H1 (cell line): Measurements from ENCODE around the gene CPXM1. TPM values are rescaled to one million over a fixed set of nuclear protein-coding genes. Genes with fewer than 3 reads are reported as not detected.

ENCODE experiments used
- CTCF ChIA-PET: fragments of 300-600 bp; sonication (Branson Sonifier 250); formaldehyde crosslinking; loops from one replicate; lab custom pipeline; 2021; ENCODE audit not compliant: partially characterized antibody; lab: Charles Lee
- POLR2A ChIA-PET: fragments of 300-600 bp; sonication (Branson Sonifier 250); formaldehyde crosslinking; loops from one replicate; lab custom pipeline; 2021; ENCODE audit warnings: inconsistent platforms; ENCODE audit not compliant: partially characterized antibody; lab: Charles Lee
- DNase-seq, 2 experiments: peaks; one replicate each; pipeline versions ENCODE4 v3.0.0 to v3.0.0-alpha.2; 2010 to 2022; ENCODE audit warnings: low spot score in 2 of 2, low read depth in 1 of 2, mixed read lengths in 1 of 2
- FAIRE-seq: peaks from 2 replicates; lab custom pipeline; 2011; peaks lifted over from hg19 to GRCh38; lab: Jason Lieb, UNC
- H2AFZ ChIP-seq: 2 replicates; pipeline ENCODE4 v1.8.1; 2012; ENCODE audit warnings: low read length, inconsistent platforms
- H2AK5ac ChIP-seq: 2 replicates; pipeline ENCODE4 v1.6.1; 2013; ENCODE audit warnings: low read depth, low read length
- H2BK120ac ChIP-seq: replicated peaks from 2 replicates; pipeline ENCODE3; 2013; ENCODE audit warnings: low read depth, low read length, inconsistent platforms
- H2BK12ac ChIP-seq: 2 replicates; pipeline ENCODE4 v1.6.1; 2013; ENCODE audit warnings: low read depth, low read length
- H2BK15ac ChIP-seq: 2 replicates; pipeline ENCODE4 v1.6.1; 2013; ENCODE audit warnings: low read length
- H2BK20ac ChIP-seq: 2 replicates; pipeline ENCODE4 v1.6.1; 2013; ENCODE audit warnings: low read length
- H2BK5ac ChIP-seq: 2 replicates; pipeline ENCODE4 v1.6.1; 2013; ENCODE audit warnings: low read depth, low read length
- H3K14ac ChIP-seq: 2 replicates; pipeline ENCODE4 v1.6.1; 2013; ENCODE audit warnings: inconsistent platforms; ENCODE audit not compliant: insufficient read length
- H3K18ac ChIP-seq: 2 replicates; pipeline ENCODE4 v1.6.1; 2013; ENCODE audit warnings: low read length; ENCODE audit errors: extremely low read depth
- H3K23ac ChIP-seq: 2 replicates; pipeline ENCODE4 v1.6.1; 2013; ENCODE audit warnings: inconsistent platforms; ENCODE audit not compliant: insufficient read length
- H3K23me2 ChIP-seq: 2 replicates; pipeline ENCODE4 v1.6.1; 2013; ENCODE audit warnings: low read depth, low read length
- H3K27ac ChIP-seq: 2 replicates; pipeline ENCODE4 v1.6.1; 2011; ENCODE audit warnings: low read depth, low read length, inconsistent platforms
- H3K27me3 ChIP-seq, 4 experiments: replicated peaks in 1 of 4; 1 replicate in 1 of 4; 2 replicates in 3 of 4; pipeline versions ENCODE4 v1.6.1 to v1.8.1; 2011 to 2013; ENCODE audit warnings: low read length in 3 of 4, mild to moderate bottlenecking in 3 of 4, inconsistent platforms in 2 of 4, mixed read lengths in 2 of 4, moderate library complexity in 1 of 4; ENCODE audit not compliant: control insufficient read depth in 3 of 4, insufficient read depth in 3 of 4; ENCODE audit errors: extremely low read depth in 1 of 4
- H3K36me3 ChIP-seq, 4 experiments: 2 replicates each; pipeline versions ENCODE4 v1.6.1 to v1.8.1; 2011 to 2013; ENCODE audit warnings: mild to moderate bottlenecking in 4 of 4, low read length in 3 of 4, moderate library complexity in 2 of 4, control low read depth in 1 of 4, inconsistent platforms in 1 of 4; ENCODE audit not compliant: insufficient read depth in 4 of 4, control insufficient read depth in 2 of 4
- H3K4ac ChIP-seq: replicated peaks from 2 replicates; pipeline ENCODE3; 2013; ENCODE audit warnings: low read length, low read depth, mixed read lengths, inconsistent platforms; ENCODE audit not compliant: insufficient read length
- H3K4me1 ChIP-seq, 4 experiments: replicated peaks in 1 of 4; 1 replicate in 1 of 4; 2 replicates in 3 of 4; pipeline versions ENCODE4 v1.6.1 to v1.8.1; 2011 to 2013; ENCODE audit warnings: low read length in 3 of 4, inconsistent platforms in 2 of 4, mixed read lengths in 1 of 4; ENCODE audit not compliant: insufficient read depth in 4 of 4, control insufficient read depth in 3 of 4
- H3K4me2 ChIP-seq, 2 experiments: 2 replicates each; pipeline versions ENCODE4 v1.6.1 to v1.8.1; 2011 to 2013; ENCODE audit warnings: low read depth in 2 of 2, low read length in 2 of 2, control low read depth in 1 of 2, inconsistent platforms in 1 of 2, mild to moderate bottlenecking in 1 of 2; ENCODE audit not compliant: insufficient read depth in 1 of 2
- H3K4me3 ChIP-seq, 4 experiments: fragments of 200-600, 300-600 bp in 1 of 4; sonication (generic), shearing (Covaris generic), sonication (Bioruptor Twin) in 1 of 4; 2 replicates each; pipeline versions ENCODE4 v1.5.1 to v1.8.1; 2011 to 2016; ENCODE audit warnings: low read length in 4 of 4, low read depth in 3 of 4, control low read depth in 2 of 4, inconsistent platforms in 2 of 4, mild to moderate bottlenecking in 2 of 4, mixed read lengths in 1 of 4, moderate library complexity in 1 of 4; ENCODE audit not compliant: insufficient read depth in 2 of 4; ENCODE audit errors: extremely low read depth in 1 of 4
- H3K56ac ChIP-seq: replicated peaks from 2 replicates; pipeline ENCODE3; 2013; ENCODE audit warnings: low read depth, mild to moderate bottlenecking, mixed read lengths, low read length, inconsistent platforms; ENCODE audit not compliant: insufficient read length
- H3K79me1 ChIP-seq: 2 replicates; pipeline ENCODE4 v1.6.1; 2013; ENCODE audit warnings: low read depth, low read length, control low read depth
- H3K79me2 ChIP-seq, 2 experiments: 2 replicates each; pipeline versions ENCODE4 v1.6.1 to v1.8.1; 2012 to 2013; ENCODE audit warnings: low read length in 2 of 2, mild to moderate bottlenecking in 2 of 2, inconsistent platforms in 1 of 2; ENCODE audit not compliant: insufficient read depth in 2 of 2, control insufficient read depth in 1 of 2
- H3K9ac ChIP-seq, 4 experiments: replicated peaks in 1 of 4; 1 replicate in 1 of 4; 2 replicates in 3 of 4; pipeline versions ENCODE4 v1.6.1 to v1.8.1; 2011 to 2013; ENCODE audit warnings: low read depth in 3 of 4, low read length in 3 of 4, control low read depth in 2 of 4, mild to moderate bottlenecking in 2 of 4, moderate library complexity in 2 of 4, inconsistent platforms in 1 of 4; ENCODE audit errors: extremely low read depth in 1 of 4
- H3K9me3 ChIP-seq, 2 experiments: 2 replicates each; pipeline versions ENCODE4 v1.6.1 to v1.8.1; 2012 to 2013; ENCODE audit warnings: mild to moderate bottlenecking in 2 of 2, moderate library complexity in 2 of 2, control low read depth in 1 of 2, inconsistent platforms in 1 of 2, low read depth in 1 of 2, low read length in 1 of 2, mixed read lengths in 1 of 2; ENCODE audit not compliant: insufficient read depth in 2 of 2
- H4K20me1 ChIP-seq, 2 experiments: replicated peaks in 1 of 2; 2 replicates each; pipeline versions ENCODE3 to v1.8.1; 2011 to 2013; ENCODE audit warnings: inconsistent platforms in 2 of 2, low read length in 2 of 2, mild to moderate bottlenecking in 1 of 2; ENCODE audit not compliant: insufficient read depth in 2 of 2, control insufficient read depth in 1 of 2
- H4K5ac ChIP-seq: 2 replicates; pipeline ENCODE4 v1.6.1; 2013; ENCODE audit warnings: low read length, low read depth, mixed read lengths, inconsistent platforms; ENCODE audit not compliant: insufficient read length
- H4K8ac ChIP-seq: 2 replicates; pipeline ENCODE4 v1.8.0; 2013; ENCODE audit warnings: mild to moderate bottlenecking, moderate library complexity, low read length, inconsistent platforms; ENCODE audit not compliant: insufficient read depth; ENCODE audit errors: extremely low read depth
- H4K91ac ChIP-seq: replicated peaks from 2 replicates; pipeline ENCODE3; 2013; ENCODE audit warnings: low read length, mixed read lengths, inconsistent platforms; ENCODE audit not compliant: insufficient read length
- ASH2L ChIP-seq: fragments of 200-600, 300-600 bp; sonication (generic); IDR thresholded peaks from one replicate; pipeline ENCODE4 v1.7.1; 2017; ENCODE audit warnings: low read length
- BACH1 ChIP-seq: IDR thresholded peaks from 2 replicates; pipeline ENCODE4 v1.6.1; 2012; ENCODE audit warnings: low read length, improper control_type of control experiment
- BCL11A ChIP-seq, 2 experiments: IDR thresholded peaks; one replicate each; pipeline ENCODE4 v1.6.1; 2011; ENCODE audit warnings: low read depth in 2 of 2, low read length in 2 of 2, mild to moderate bottlenecking in 2 of 2
- CREB1 ChIP-seq: IDR thresholded peaks from 2 replicates; pipeline ENCODE4 v1.6.1; 2012; ENCODE audit warnings: inconsistent platforms
- KDM4A ChIP-seq: IDR thresholded peaks from one replicate; pipeline ENCODE4 v1.7.1; 2012; ENCODE audit warnings: low read depth, mild to moderate bottlenecking, moderate library complexity, low read length, inconsistent platforms; ENCODE audit not compliant: severe bottlenecking
- POLR2AphosphoS5 ChIP-seq: IDR thresholded peaks from 2 replicates; pipeline ENCODE4 v1.6.1; 2011; ENCODE audit warnings: low read depth, low read length
- RAD21 ChIP-seq, 2 experiments: IDR thresholded peaks in 1 of 2; conservative IDR thresholded peaks in 1 of 2; 2 replicates each; pipeline ENCODE4 v1.6.1; 2011; ENCODE audit warnings: low read depth in 2 of 2, low read length in 2 of 2, improper control_type of control experiment in 1 of 2, inconsistent platforms in 1 of 2, mild to moderate bottlenecking in 1 of 2, moderate library complexity in 1 of 2
- RXRA ChIP-seq: IDR thresholded peaks from 2 replicates; pipeline ENCODE4 v1.6.1; 2011; ENCODE audit warnings: low read depth, mild to moderate bottlenecking, low read length, moderate library complexity; ENCODE audit not compliant: insufficient read depth
- SIN3A ChIP-seq, 2 experiments: IDR thresholded peaks in 1 of 2; conservative IDR thresholded peaks in 1 of 2; 2 replicates each; pipeline ENCODE4 v1.6.1; 2011 to 2012; ENCODE audit warnings: low read length in 2 of 2, improper control_type of control experiment in 1 of 2, low read depth in 1 of 2, mild to moderate bottlenecking in 1 of 2
- TEAD4 ChIP-seq: IDR thresholded peaks from 2 replicates; pipeline ENCODE4 v1.6.1; 2012; ENCODE audit warnings: low read depth, low read length, inconsistent platforms, mixed read lengths
- WGBS, 2 experiments: shearing (Covaris generic) in 1 of 2; methylation state at CpG; one replicate each; pipeline versions ENCODE4 v1.1.6 to v1.1.7; 2013 to 2015; ENCODE audit warnings: low lambda C conversion rate in 2 of 2, mixed read lengths in 2 of 2, inconsistent platforms in 1 of 2, low coverage in 1 of 2, missing lambda C conversion rate in 1 of 2; ENCODE audit not compliant: insufficient replicate concordance in 2 of 2, insufficient coverage in 1 of 2, insufficient read length in 1 of 2; ENCODE audit errors: extremely low coverage in 1 of 2, missing lambda C conversion rate in 1 of 2; 5-methylcytosine and 5-hydroxymethylcytosine counted together
- polyA plus RNA-seq, 7 experiments: library from polyadenylated mRNA; depleted of rRNA in 3 of 7; stranded (reverse) in 5 of 7; unstranded in 2 of 7; fragments of >200 nt in 5 of 7; fragments of 200-250 nt in 2 of 7; gene quantifications; 1 replicate in 5 of 7; 2 replicates in 1 of 7; 4 replicates in 1 of 7; pipeline versions ENCODE4 v1.2.1 to v1.2.3, GENCODE V29; 2011 to 2013; ENCODE audit warnings: missing spikeins in 2 of 7, mixed read lengths in 2 of 7
- total RNA-seq: library from RNA; stranded (reverse); fragmentation: NEBNext Ultra II Directional; extraction: Animal tissue kit (Norgen Biotek cat#: 25700); gene quantifications from 2 replicates; pipeline ENCODE4 v1.2.1, GENCODE V29; 2021

CPXM1 gene
- total and polyA plus RNA-seq, 2 of the 8 experiments (the other 6 are each of a cell fraction or from before 2014, with no cell fraction given), result 31.3 to 81.9 TPM

GRCh38 chr20:2752567-2753460, 47.6 kb downstream of the CPXM1 start:
- H3K9ac ChIP-seq, result no peak overlapping the region
- POLR2A ChIA-PET, result interaction anchor here (1.1 kb wide), 2 partner anchors 94 to 293 kb away, joined by 4 to 5 read pairs; partner anchors contain the start of gene MRPS26
- TF ChIP-seq BCL11A (IDR thresholded peaks at IDR 0.05; ENCODE audit: low read depth in 2 of 2, low read length in 2 of 2), result no peak
- TF ChIP-seq CREB1, result 0 out of 2 replicates have a peak, but pooled peaks have one; percentile 9
- TF ChIP-seq POLR2AphosphoS5, result no peak
- 0 out of 2 replicates have a peak, but pooled peaks have one; percentile 7 for TF ChIP-seq BACH1
- TF ChIP-seq KDM4A, result no peak
- TF ChIP-seq SIN3A (conservative IDR thresholded peaks at IDR 0.05 in 1 of 2, IDR thresholded peaks at IDR 0.05 in 1 of 2; ENCODE audit: low read depth in 1 of 2, low read length in 2 of 2), result 0 out of 4 replicates have a peak, but pooled peaks of 1 of the 2 experiments have one; percentile 42
- TF ChIP-seq RAD21 (IDR thresholded peaks at IDR 0.05 in 1 of 2, conservative IDR thresholded peaks at IDR 0.05 in 1 of 2; ENCODE audit: low read depth in 2 of 2, low read length in 2 of 2), result peak; percentile 71 to 84
- TF ChIP-seq ASH2L, result peak; percentile 55
- no peak for TF ChIP-seq TEAD4
- TF ChIP-seq RXRA, result no peak

More at GRCh38 chr20:2752567-2753460, 47.6 kb downstream of the CPXM1 start:
- H3K36me3 ChIP-seq, result peaks cover 0 to 3% (median 0%) of the 10 kb centered on the region in 4 experiments; a peak in 1 of 8 replicates
- H2AFZ ChIP-seq, result no peak overlapping the region
- H3K23ac ChIP-seq, result no peak overlapping the region
- H4K8ac ChIP-seq, result no peak overlapping the region; the same call in 1 of the 2 replicates
- H2BK120ac ChIP-seq, result no peak overlapping the region
- peak overlapping the region; percentile 79; the same call in 1 of the 2 replicates for H2AK5ac ChIP-seq
- H4K20me1 ChIP-seq, result peaks cover 2% of the 10 kb centered on the region in 2 experiments
- no peak overlapping the region for H2BK15ac ChIP-seq
- peak overlapping the region; percentile 33 to 62 (median 44) for H3K4me3 ChIP-seq
- H3K4me2 ChIP-seq, result peak overlapping the region; percentile 78 to 96
- H4K91ac ChIP-seq, result no peak overlapping the region
- FAIRE-seq (no peak), DNase-seq (peak; percentile 29 to 89)
- peaks cover 39 to 64% (median 61%) of the 10 kb centered on the region in 4 experiments for H3K27me3 ChIP-seq
- H3K9me3 ChIP-seq, result no peaks in the 10 kb centered on the region
- H3K56ac ChIP-seq, result no peak overlapping the region
- 0 out of 2 replicates have a peak overlapping the region, but pooled peaks have one; percentile 17 for H2BK12ac ChIP-seq
- peak overlapping the region; percentile 72; the same call in 1 of the 2 replicates for H2BK20ac ChIP-seq
- H3K79me2 ChIP-seq, result no peaks in the 10 kb centered on the region
- H3K4ac ChIP-seq, result no peak overlapping the region
- no peak overlapping the region for H3K14ac ChIP-seq
- no peaks in the 10 kb centered on the region for H3K79me1 ChIP-seq
- H4K5ac ChIP-seq, result no peak overlapping the region
- H3K27ac ChIP-seq, result no peak overlapping the region
- H3K23me2 ChIP-seq, result peaks cover 20% of the 10 kb centered on the region; the same call in 1 of the 2 replicates
- CTCF ChIA-PET, result interaction anchor here (0.6 to 9.0 kb wide), 41 partner anchors 9 to 333 kb away, joined by 3 to 151 read pairs (median 4); partner anchors contain the start of genes C20orf141, CPXM1, EBF4 and PCED1A
- H2BK5ac ChIP-seq, result no peak overlapping the region
- no peak overlapping the region; the same call in 1 of the 2 replicates for H3K18ac ChIP-seq
- H3K4me1 ChIP-seq, result peaks cover 2 to 38% (median 25%) of the 10 kb centered on the region in 4 experiments
- WGBS, 2 experiments, result 15% methylated on average over 34 of the region's 47 CpGs; no CpG with 5 or more reads in 1 of the 2 experiments
